Neutrophil (primary cell): ENCODE measurements around the gene ERBB2.

Experiments
- H3K27ac ChIP-seq: fragments of 200-600 bp; sonication (generic); 2 replicates; pipeline ENCODE4 v1.5.1; 2016; ENCODE audit warnings: mild to moderate bottlenecking, moderate library complexity
- H3K27me3 ChIP-seq: fragments of 200-600 bp; sonication (generic); 2 replicates; pipeline ENCODE4 v1.6.0; 2016; ENCODE audit warnings: mild to moderate bottlenecking
- H3K36me3 ChIP-seq: fragments of 200-600 bp; sonication (generic); 2 replicates; pipeline ENCODE4 v1.5.1; 2017
- H3K4me1 ChIP-seq, 2 experiments: fragments of 200-600 bp in 1 of 2; sonication (generic) in 1 of 2; 1 replicate in 1 of 2; 2 replicates in 1 of 2; pipeline versions ENCODE4 v1.5.1 to v1.6.1; 2013 to 2016; ENCODE audit warnings: low read depth in 1 of 2, low read length in 1 of 2, mild to moderate bottlenecking in 1 of 2, moderate library complexity in 1 of 2; ENCODE audit not compliant: control insufficient read depth in 1 of 2, insufficient read depth in 1 of 2
- H3K4me3 ChIP-seq, 2 experiments: fragments of 200-600 bp in 1 of 2; sonication (generic) in 1 of 2; 1 replicate in 1 of 2; 2 replicates in 1 of 2; pipeline ENCODE4 v1.5.1; 2013 to 2016; ENCODE audit warnings: low read depth in 1 of 2, low read length in 1 of 2, mild to moderate bottlenecking in 1 of 2, moderate library complexity in 1 of 2
- H3K9me3 ChIP-seq: fragments of 200-600 bp; sonication (generic); 2 replicates; pipeline ENCODE4 v1.5.1; 2016
- CTCF ChIP-seq: fragments of 200-600 bp; sonication (generic); IDR thresholded peaks from 2 replicates; pipeline ENCODE4 v1.5.1; 2016; ENCODE audit warnings: antibody characterized with exemption

The ERBB2 gene

GRCh38 chr17:39700148-39700987 lies 504 bp downstream of the ERBB2 start:
- H3K27me3 ChIP-seq = peaks cover 76% of the 10 kb centered on the region
- H3K9me3 ChIP-seq = no peaks in the 10 kb centered on the region
- H3K27ac ChIP-seq = no peak overlapping the region
- H3K4me3 ChIP-seq = no peak overlapping the region
- no peaks in the 10 kb centered on the region for H3K4me1 ChIP-seq
- no peaks in the 10 kb centered on the region for H3K36me3 ChIP-seq
- TF ChIP-seq CTCF = no peak

- Histone ChIP-seq H3K27me3 (peaks cover 72% of the 10 kb centered on the region), H3K4me3 (no peak overlapping the region), H3K27ac (no peak overlapping the region), H3K9me3 (no peaks in the 10 kb centered on the region), H3K4me1 (no peaks in the 10 kb centered on the region), H3K36me3 (no peaks in the 10 kb centered on the region)
- TF ChIP-seq CTCF = no peak
Measured at GRCh38 chr17:39701012-39701783, 1.3 kb downstream of the ERBB2 start.

- H3K4me1 ChIP-seq = no peaks in the 10 kb centered on the region
- H3K27me3 ChIP-seq = peaks cover 65% of the 10 kb centered on the region
- no peak overlapping the region for H3K27ac ChIP-seq
- H3K4me3 ChIP-seq = no peak overlapping the region
- TF ChIP-seq CTCF = no peak
- H3K9me3 ChIP-seq = no peaks in the 10 kb centered on the region
- no peaks in the 10 kb centered on the region for H3K36me3 ChIP-seq
Measured at GRCh38 chr17:39701784-39702422, 2.0 kb downstream of the ERBB2 start.

- Histone ChIP-seq H3K27me3 (peaks cover 57% of the 10 kb centered on the region), H3K4me1 (no peaks in the 10 kb centered on the region), H3K36me3 (no peaks in the 10 kb centered on the region), H3K9me3 (no peaks in the 10 kb centered on the region), H3K4me3 (no peak overlapping the region), H3K27ac (no peak overlapping the region)
- no peak for TF ChIP-seq CTCF
Measured at GRCh38 chr17:39702901-39703893, 3.3 kb downstream of the ERBB2 start.

- Histone ChIP-seq H3K4me3 (no peak overlapping the region), H3K27ac (no peak overlapping the region), H3K27me3 (peaks cover 50% of the 10 kb centered on the region), H3K9me3 (no peaks in the 10 kb centered on the region), H3K4me1 (no peaks in the 10 kb centered on the region), H3K36me3 (no peaks in the 10 kb centered on the region)
- no peak for TF ChIP-seq CTCF
Measured at GRCh38 chr17:39703913-39704312, 4.0 kb downstream of the ERBB2 start.
